Limb (tissue), 2 donors: ENCODE results near the gene SCYL1.

Source experiments
- DNase-seq, 2 donors: peaks; one replicate each; pipeline ENCODE4 v3.0.0-alpha.2; 2016; ENCODE audit errors: extremely low spot score in 2 of 2

Gene SCYL1

DNA sequence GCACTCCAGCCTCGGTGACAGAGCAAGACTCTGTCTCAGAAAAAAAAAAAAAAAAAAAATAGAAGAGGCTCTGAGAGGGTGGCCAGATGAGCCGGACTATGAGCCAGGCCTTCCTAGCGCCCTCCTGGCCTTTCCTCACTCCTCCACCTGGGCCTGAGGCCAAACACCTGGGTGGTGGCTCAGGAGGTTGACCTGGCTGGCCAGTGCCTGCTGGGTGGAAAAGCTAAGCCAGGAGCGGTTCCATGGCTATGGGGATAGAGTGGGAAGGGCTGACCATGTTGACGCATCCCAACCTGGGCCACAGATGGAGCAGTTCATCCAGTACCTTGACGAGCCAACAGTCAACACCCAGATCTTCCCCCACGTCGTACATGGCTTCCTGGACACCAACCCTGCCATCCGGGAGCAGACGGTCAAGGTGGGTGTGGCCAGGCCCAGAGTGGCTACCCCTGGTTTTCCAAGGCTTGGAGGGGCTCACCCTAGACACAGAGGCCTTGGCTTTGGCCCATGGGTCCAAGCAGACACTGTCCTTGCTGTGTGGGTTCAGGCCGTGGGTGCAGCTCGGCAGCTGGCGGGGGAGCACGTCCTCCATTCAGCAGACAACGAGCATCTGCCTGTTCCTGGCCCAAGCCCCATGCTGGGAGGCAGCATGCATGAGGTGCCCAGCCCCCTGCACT is 7.6 kb downstream of the SCYL1 start:
- no peak for DNase-seq

DNA sequence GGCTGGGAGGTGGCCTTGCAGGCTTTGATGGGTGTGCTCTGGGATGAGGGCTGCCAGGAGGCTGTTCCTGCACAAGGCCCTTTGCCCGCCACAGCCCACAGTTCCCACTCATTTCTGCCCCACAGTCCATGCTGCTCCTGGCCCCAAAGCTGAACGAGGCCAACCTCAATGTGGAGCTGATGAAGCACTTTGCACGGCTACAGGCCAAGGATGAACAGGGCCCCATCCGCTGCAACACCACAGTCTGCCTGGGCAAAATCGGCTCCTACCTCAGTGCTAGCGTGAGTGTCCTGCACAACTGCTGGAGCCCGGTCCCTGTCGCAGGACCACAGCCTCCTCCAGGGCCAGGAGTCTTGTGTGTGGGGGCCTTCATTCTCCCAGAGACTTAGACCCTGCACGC is 10.2 kb downstream of the SCYL1 start:
- DNase-seq = no peak

DNA sequence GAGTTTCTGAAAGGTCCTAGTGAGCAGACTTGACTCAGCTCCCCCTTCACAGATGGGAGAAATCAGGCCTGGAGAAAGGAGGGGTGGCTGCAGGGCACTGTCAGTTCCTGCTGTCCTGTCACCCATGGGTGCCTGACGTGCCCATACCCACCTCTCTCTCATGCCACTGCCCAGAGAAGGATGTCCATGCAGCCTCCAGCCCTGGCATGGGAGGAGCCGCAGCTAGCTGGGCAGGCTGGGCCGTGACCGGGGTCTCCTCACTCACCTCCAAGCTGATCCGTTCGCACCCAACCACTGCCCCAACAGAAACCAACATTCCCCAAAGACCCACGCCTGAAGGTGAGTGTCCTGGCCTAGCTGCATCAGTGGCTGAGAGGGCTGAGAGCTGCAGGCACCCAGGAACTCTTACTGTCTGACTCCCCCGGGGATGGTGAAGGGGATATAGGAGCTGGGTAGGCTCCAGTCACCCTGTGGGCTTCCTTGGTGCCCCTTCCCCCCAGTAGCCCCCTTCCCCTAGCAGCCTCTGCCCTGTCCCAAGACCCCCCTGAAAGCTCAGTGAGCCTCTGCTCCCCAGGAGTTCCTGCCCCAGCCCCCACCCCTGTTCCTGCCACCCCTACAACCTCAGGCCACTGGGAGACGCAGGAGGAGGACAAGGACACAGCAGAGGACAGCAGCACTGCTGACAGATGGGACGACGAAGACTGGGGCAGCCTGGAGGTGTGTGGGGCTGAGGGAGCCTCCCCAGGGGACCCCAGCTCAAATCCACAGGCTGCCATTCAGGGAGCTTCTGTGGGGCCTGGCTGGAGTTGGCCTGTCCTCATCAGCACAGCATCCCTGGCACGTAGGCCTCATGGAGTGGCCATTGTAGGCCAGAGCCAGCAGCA is 11.8 kb downstream of the SCYL1 start:
- no peak for DNase-seq

DNA sequence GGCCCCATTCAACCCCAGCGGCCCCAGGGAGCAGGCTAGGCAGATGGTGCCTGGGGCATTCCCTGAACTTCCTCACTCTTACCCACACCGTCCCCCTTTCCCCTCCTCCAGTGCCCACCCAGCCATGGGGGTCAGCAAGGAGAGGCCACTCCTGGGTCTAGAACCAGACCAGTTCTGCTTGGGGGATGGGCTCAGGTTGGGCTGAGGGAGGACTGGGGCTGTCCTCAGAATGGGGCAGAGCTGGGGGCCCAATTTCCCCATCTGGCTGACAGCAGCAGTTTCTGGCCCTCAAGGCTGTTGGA is 12.4 kb downstream of the SCYL1 start:
- no peak for DNase-seq

DNA sequence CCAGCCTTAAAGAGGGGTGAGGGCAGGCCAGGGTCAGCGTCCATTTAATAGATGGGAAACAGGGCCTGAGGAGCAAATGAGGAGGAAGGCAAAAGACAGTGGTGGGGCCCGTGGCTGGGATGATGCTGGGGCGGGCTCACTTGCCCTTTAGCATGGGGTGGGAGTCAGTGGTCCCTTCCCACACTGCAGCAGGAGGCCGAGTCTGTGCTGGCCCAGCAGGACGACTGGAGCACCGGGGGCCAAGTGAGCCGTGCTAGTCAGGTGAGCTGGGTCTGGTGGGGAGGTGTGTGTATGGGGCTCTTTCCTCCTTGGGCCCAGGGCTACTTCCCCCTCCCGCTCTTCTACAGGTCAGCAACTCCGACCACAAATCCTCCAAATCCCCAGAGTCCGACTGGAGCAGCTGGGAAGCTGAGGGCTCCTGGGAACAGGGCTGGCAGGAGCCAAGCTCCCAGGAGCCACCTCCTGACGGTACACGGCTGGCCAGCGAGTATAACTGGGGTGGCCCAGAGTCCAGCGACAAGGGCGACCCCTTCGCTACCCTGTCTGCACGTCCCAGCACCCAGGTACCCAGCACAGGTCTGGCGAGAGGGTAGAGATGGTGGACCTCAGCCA is 12.8 kb downstream of the SCYL1 start:
- DNase-seq = no peak

DNA sequence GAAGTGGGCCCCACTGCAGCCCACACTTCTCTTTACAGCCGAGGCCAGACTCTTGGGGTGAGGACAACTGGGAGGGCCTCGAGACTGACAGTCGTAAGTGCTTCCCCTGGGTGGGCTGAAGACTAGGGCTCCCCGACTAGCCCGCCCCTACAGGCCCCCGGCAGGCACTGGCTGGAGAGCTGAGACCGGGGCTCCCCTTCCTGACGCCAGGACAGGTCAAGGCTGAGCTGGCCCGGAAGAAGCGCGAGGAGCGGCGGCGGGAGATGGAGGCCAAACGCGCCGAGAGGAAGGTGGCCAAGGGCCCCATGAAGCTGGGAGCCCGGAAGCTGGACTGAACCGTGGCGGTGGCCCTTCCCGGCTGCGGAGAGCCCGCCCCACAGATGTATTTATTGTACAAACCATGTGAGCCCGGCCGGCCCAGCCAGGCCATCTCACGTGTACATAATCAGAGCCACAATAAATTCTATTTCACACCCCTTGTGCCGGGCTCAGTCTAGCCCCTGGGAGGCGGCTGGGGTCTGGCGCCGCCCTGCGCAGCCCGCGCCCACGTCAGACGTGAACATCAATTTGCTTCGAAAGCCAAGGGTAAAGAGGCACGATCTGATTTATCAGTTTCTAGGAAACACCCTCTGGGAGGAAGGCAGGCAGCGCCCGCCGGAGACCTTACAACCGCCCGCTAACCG is 13.5 kb downstream of the SCYL1 start:
- no peak for DNase-seq

DNA sequence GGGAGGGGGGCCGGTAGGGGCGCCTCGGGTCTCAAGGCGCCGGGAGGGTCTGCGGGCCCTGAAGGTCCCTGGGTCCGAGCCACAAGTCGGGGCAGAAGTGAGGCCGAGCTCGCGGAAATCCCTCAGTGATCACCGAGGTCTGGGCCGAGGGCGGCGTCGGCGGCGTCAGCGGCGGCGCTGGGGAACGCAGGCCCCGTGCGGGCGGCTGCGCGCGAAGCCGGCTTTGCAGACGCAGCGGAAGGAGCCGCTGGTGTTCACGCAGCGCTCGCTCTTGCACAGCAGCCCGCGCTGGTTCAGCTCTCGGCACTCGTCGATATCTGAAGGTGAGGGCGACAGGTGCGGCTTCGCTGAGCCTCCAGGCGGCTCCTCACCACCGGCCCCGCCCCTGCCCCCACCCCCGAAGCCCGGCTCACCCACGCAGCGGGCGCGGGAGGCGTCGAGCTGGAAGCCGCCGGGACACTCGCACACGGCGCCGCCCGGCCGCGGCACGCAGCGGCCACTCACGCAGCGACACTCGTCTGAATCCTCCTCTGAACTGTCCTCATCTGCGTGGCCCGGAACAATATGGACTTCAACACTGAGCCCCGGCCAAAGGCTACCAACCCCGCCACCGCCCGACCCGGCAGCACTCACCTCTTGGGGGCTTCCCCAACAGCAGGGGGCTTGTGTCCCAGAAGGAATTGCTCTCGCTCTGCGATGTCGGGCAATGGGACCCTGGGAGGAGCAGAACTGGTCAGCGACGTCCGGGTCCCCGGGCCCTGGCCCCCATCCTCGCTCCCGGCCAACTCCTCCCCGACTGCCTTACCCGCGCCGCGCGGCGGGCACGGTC is 14.2 kb downstream of the SCYL1 start:
- no peak for DNase-seq

DNA sequence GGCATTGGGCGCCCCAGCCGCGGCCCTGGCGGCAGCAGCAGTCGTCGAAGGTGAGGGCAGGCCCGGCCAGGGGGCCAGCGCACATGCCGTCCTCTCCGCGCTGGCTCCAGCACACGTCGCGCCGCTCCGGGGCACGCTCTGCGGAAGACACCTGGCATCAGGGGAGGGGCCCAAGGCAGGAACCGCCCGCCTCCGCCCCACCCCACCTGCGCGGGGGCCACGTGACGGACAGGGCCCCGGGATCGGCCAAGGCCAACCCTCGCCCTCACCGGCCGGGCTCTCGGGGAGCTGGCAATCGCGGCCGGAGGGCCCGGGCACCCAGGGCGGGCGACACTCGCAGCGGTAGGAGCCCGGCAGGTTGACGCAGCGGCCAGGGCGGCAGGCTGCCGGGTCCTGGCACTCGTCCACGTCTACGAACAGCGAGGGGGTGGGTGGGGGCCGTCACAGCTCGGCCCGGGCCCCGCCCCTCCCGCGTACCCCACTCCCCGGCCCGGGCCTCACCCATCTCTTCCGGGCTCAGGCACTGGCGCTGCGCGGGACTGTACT is 14.9 kb downstream of the SCYL1 start:
- DNase-seq = no peak

DNA sequence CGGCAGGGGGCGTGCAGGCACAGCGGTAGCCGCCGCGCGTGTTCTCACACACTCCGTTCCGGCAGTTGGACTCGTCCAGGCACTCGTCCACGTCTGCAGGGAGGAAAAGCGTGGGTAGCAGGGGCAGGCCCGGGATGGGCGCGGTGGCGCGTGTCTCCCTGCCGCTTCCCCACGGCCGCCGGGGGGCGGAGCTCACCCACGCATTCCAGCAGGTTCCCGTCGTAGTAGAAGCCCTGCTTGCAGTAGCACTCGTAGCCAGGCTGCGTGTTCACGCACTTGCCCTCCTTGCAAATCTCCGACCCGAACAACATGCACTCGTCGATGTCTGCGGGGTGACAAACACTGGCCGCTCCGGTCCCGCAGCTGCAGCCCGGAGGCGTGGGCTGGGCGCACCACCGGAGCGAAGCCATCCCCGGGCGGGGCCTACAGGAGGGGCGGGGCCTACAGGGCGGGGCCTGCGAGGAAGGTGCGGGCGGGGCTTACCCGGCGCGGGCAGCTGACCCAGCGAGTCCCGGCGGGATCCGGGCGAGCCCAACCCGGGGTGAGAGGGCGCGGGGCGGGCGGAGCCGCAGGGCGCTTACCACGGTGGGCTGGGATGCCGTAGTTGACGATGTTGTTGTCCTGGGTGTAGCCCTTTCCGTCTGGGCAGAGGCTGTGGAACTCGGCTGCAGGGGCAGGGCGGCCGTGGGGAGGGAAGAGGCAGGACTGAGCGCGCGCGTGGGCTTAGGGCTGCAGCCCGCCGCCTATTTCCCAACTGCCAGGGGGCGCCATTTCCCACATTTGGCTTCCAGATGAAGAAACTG is 15.6 kb downstream of the SCYL1 start:
- DNase-seq = peak; percentile 86 to 91

DNA sequence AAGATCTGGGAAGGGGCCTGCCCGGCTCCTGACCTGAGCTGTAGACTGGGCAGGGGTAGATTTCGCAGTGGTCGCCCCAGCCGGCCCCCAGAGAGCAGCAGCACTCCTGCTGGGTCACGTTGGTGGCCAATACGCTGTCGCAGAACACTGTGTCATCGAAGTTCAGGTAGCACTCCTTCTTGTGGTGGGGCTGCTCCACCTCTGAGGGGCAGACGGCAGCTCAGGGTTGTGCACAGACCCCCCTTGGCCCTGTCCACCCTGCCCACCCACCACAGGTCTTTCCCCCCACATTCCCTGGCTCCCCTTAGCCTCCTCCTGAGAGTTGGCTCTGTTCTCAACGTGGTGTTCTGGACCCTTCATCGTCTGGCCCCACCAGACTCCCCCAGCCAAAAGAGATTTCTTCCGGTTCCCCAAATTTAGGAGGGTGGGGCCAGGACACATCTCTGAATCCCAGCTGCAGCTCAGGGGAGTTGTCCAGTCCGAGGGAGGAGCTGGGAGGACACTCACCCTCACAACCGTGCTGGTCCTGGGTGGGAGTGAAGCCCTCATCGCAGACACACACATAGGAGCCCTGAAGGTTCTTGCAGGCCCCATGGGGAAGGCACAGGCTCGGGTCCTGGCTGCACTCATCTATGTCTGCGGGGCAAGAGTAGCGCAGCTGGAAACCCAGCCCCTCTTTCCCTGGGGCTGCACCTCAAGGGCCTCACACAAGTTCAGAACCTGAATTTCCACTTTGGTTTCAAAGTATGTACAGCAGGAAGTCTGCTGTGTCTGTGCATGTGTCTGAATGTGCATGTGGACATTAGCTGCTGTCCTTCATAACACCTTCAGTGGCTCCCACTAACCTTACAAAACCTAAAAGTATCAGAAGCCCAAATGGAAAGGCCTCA is 16.5 kb downstream of the SCYL1 start:
- DNase-seq = no peak

DNA sequence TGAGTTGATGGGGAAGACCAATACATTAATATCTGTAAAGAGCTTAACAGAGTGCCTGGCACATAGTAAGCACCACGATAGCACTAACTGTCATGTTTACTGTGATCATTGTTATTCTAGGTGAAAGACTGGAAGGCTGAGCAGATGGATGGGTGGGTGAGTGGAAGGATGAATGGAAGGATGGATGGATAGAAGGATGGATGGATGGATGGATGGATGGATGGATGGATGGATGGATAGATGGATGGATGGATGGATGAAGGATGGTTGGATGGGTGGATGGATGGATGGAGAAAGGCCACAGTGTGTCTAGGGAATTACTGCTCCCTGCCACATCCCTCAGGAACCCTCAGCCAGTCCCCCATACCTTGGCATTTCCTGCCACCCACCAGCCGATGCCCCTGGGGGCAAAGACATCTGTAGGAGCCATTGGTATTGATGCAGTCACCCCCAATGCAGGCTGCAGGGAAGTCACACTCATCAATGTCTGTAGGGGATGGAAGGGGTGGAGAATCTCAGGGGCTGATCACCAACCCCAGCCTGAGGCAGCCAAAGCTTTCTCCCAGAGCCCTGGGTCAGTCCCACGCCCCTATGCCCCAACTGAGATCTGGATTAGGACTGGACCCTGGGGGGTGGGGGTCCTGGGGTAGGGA is 18.0 kb downstream of the SCYL1 start:
- no peak for DNase-seq

DNA sequence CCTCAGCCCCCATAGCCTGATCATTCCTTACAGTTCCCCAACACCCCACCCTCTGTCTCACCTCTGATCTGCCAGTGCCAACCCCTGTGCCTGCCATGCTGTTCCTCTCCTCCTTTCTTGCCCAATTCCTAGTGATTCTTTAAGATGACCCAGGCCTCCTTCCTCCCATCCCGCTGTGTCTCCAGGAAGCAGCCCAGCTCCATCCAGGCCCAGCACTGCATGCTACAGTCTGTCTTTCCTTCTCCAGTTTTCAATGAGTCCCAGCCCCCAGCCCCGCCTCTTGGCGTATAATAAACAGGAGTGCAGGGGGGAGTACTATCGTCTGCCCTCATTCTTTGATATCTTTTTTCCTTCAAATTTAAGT is 21.0 kb downstream of the SCYL1 start:
- DNase-seq = no peak

DNA sequence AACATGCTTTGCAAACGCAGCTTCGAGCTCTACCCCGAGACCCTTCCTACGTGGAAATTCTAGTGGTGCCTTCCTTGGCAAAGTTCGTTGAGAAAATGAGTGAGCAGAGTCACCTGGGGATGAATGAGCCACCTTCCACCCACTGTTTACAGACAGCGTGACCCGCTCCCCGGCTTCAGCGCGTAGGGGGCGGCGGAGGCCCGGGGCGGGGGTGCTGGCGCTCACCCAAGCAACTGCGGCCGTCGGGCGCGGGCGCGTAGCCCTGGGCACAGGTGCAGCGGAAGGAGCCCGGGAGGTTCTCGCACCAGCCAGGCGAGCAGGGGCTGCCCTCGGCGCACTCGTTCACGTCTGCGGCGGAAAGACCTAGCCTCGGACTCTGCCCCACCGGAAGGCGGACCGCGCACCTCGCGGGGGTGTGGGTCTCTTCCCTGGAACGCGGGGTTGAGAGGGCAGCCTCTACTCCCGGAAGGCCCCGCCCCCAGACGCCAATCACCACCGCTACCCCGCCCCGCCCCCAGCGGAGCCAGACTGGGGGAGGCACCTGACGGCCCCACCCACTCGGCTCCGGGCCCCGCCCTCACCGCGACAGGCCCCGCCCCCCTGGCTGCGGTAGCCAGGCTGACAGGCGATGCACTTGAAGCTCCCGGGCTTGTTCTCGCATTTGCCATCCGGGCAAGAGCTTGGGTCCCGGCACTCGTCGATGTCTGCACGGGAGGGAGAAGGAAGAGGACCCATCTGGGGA is 21.5 kb downstream of the SCYL1 start:
- DNase-seq = peak in 1 of 2 donors; percentile 83

DNA sequence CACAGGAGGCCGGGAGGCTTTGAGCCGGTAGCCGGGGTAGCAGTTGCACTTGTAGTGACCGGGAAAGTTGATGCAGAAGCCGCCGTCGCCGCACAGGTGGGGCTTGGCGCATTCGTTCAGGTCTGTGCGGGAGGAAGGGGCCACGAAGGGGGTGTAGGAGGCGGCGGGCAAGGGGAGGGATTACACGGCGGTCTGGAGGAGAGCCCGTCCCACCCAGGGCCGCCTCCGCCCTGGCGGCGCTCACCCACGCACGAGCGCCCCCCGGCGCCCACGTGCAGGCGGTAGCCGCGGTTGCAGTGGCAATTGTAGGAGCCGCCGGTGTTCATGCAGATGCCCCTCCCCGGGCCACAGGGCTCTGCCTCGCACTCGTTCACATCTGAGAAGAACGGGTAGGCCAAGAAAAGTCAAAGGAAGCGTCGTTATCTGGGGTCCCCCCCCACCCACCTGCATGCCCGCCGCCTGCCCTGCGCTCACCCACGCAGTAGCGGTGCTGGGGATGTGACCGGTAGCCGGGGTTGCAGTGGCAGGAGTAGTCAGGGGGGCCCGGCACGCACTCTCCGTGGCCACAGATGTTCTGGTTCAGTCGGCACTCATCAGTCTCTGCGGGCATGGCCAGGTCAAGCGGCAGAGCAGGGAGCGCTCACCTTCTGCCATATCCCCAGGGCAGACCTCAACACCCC is 22.7 kb downstream of the SCYL1 start:
- peak in 1 of 2 donors; percentile 34 for DNase-seq

DNA sequence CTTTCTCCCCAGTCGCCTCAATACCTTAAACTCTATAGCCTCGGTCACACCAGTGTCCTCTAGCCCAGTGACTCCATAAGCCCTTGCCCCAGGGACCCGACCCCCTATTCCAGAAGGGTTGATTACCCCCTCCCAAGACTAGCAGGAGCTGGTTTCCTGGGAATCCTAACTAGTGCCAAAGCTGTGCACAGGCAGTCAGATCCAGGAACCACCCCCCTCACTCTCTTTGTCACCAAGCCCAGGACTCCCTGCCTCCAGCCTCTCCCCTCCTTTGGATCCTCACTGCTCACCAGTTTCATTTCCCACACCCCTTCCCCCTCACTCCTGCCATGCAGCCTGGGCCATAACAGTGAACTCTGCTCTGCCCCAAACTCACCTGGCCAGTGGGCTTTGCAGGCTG is 23.5 kb downstream of the SCYL1 start:
- DNase-seq = no peak

DNA sequence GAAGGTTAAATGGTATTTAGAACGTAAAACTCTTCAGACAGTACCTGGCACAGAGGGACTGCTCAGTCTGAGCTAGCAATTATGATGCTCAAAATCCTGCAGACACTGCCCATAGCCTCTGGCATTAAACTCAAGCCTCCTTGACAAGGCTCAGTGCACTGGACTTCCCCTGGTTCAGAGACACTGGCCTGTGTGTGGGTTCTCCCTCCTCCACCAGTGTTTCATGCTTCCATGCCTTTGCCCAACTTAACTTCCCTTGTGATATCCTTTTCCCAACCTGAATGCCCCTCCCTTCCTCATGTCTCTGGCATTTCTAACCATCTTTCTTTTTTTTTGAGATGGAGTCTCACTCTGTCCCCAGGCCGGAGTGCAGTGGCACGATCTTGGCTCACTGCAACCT is 24.2 kb downstream of the SCYL1 start:
- no peak for DNase-seq
